Mesothelial cell of epicardium (in vitro differentiated cells): Measurements from ENCODE around the gene SLC27A5. TPM values are rescaled to one million over a fixed set of nuclear protein-coding genes. Genes with fewer than 3 reads are reported as not detected.

Source experiments
- DNase-seq, 2 experiments: peaks; one replicate each; pipeline ENCODE4 v3.0.0; 2021; ENCODE audit warnings: low spot score in 2 of 2; ENCODE audit not compliant: unreplicated experiment in 2 of 2
- H3K27ac Mint-ChIP-seq: 2 replicates; pipeline ENCODE4 v1.8.0; 2021; ENCODE audit warnings: mixed read lengths
- H3K27me3 Mint-ChIP-seq: 2 replicates; pipeline ENCODE4 v1.8.0; 2021; ENCODE audit warnings: low read depth, mixed read lengths
- H3K36me3 Mint-ChIP-seq: 2 replicates; pipeline ENCODE4 v1.8.0; 2021; ENCODE audit warnings: mixed read lengths
- H3K4me1 Mint-ChIP-seq: 2 replicates; pipeline ENCODE4 v1.8.0; 2021; ENCODE audit warnings: mixed read lengths
- H3K4me3 Mint-ChIP-seq: 2 replicates; pipeline ENCODE4 v1.8.0; 2021; ENCODE audit warnings: mild to moderate bottlenecking, moderate library complexity, mixed read lengths
- H3K9me3 Mint-ChIP-seq: 2 replicates; pipeline ENCODE4 v1.8.0; 2021; ENCODE audit warnings: mixed read lengths
- CTCF ChIP-seq: fragments of 200-600 bp; sonication (generic); IDR thresholded peaks from one replicate; pipeline ENCODE4 v1.5.0; 2021; ENCODE audit warnings: antibody characterized with exemption; ENCODE audit not compliant: unreplicated experiment
- total RNA-seq: library from RNA; stranded (reverse); gene quantifications from 3 replicates; pipeline ENCODE4 v1.2.1, GENCODE V29; 2021

SLC27A5 gene
- total RNA-seq, 1 donor from 2014 or later, result 14.2 TPM

GRCh38 chr19:58551577-58552471 lies 40.0 kb upstream of the SLC27A5 start:
- no peaks in the 10 kb centered on the region for H3K27me3 Mint-ChIP-seq
- TF ChIP-seq CTCF, result no peak
- H3K27ac Mint-ChIP-seq, result peak overlapping the region; percentile 47
- no peak for DNase-seq
- H3K36me3 Mint-ChIP-seq, result peaks cover 34% of the 10 kb centered on the region
- H3K4me1 Mint-ChIP-seq, result peaks cover 27% of the 10 kb centered on the region
- no peak overlapping the region for H3K4me3 Mint-ChIP-seq
- H3K9me3 Mint-ChIP-seq, result no peaks in the 10 kb centered on the region

GRCh38 chr19:58551123-58551497 lies 39.3 kb upstream of the SLC27A5 start:
- TF ChIP-seq CTCF, result no peak
- Mint-ChIP-seq H3K27me3 (no peaks in the 10 kb centered on the region), H3K4me1 (peaks cover 27% of the 10 kb centered on the region), H3K36me3 (peaks cover 30% of the 10 kb centered on the region), H3K27ac (no peak overlapping the region), H3K9me3 (no peaks in the 10 kb centered on the region), H3K4me3 (no peak overlapping the region)
- no peak for DNase-seq

GRCh38 chr19:58550362-58551122 lies 38.8 kb upstream of the SLC27A5 start:
- H3K27ac Mint-ChIP-seq, result no peak overlapping the region
- no peak for TF ChIP-seq CTCF
- H3K9me3 Mint-ChIP-seq, result no peaks in the 10 kb centered on the region
- no peak for DNase-seq
- H3K27me3 Mint-ChIP-seq, result no peaks in the 10 kb centered on the region
- H3K36me3 Mint-ChIP-seq, result peaks cover 30% of the 10 kb centered on the region
- H3K4me1 Mint-ChIP-seq, result peaks cover 31% of the 10 kb centered on the region
- no peak overlapping the region for H3K4me3 Mint-ChIP-seq

- H3K27ac Mint-ChIP-seq, result no peak overlapping the region
- H3K36me3 Mint-ChIP-seq, result peaks cover 24% of the 10 kb centered on the region
- H3K9me3 Mint-ChIP-seq, result no peaks in the 10 kb centered on the region
- TF ChIP-seq CTCF, result no peak
- H3K27me3 Mint-ChIP-seq, result no peaks in the 10 kb centered on the region
- DNase-seq, result no peak
- H3K4me3 Mint-ChIP-seq, result no peak overlapping the region
- peaks cover 26% of the 10 kb centered on the region for H3K4me1 Mint-ChIP-seq
Measured at GRCh38 chr19:58549664-58550361, 38.0 kb upstream of the SLC27A5 start.

- peaks cover 24% of the 10 kb centered on the region for H3K36me3 Mint-ChIP-seq
- no peaks in the 10 kb centered on the region for H3K27me3 Mint-ChIP-seq
- H3K4me1 Mint-ChIP-seq, result peaks cover 21% of the 10 kb centered on the region
- no peak overlapping the region for H3K27ac Mint-ChIP-seq
- DNase-seq, result no peak
- no peak for TF ChIP-seq CTCF
- no peaks in the 10 kb centered on the region for H3K9me3 Mint-ChIP-seq
- H3K4me3 Mint-ChIP-seq, result no peak overlapping the region
Measured at GRCh38 chr19:58548859-58549663, 37.3 kb upstream of the SLC27A5 start.
